Measurements from ENCODE around the gene GALC. TPM values are rescaled to one million over a fixed set of nuclear protein-coding genes. Genes with fewer than 3 reads are reported as not detected.
A peak's percentile ranks its signal among the peaks of the same experiment; 100 is the strongest.

The GALC gene
- polyA plus RNA-seq, 1 donor (not counting 4 experiments of a cell fraction or from before 2014, with no cell fraction given): 7.9 TPM

DNA sequence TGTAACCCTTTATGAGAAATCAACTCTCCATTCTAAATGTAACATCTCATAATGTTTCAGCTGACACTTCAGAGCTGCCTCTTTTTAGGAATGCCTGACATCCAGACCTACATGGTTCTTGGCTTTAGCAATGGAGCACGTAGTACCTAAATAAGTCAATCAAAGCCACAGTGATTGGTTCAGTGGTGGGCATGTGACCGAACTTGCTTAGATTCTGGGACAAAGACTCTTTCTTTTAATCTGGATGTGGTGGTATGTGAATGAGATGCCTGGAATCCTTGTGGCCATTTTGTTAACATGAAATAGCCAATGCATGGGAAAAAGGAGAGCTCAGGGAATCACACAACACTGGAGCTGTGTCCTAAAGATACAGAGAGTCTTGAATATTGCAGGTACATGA, 23.8 kb upstream of the GALC start:
- H3K9me3 ChIP-seq (ENCODE audit: control insufficient read depth, low read depth, low read length): no peaks in the 10 kb centered on the region
- no peak overlapping the region for H3K9ac ChIP-seq (ENCODE audit: control insufficient read depth, extremely low read depth, insufficient read depth, low read length)
- H3K27ac ChIP-seq (ENCODE audit: control insufficient read depth, insufficient read depth, low read length): no peak overlapping the region
- H3K4me2 ChIP-seq (ENCODE audit: control insufficient read depth, extremely low read depth, insufficient read depth, low read depth, low read length): no peak overlapping the region
- H3K27me3 ChIP-seq (ENCODE audit: control insufficient read depth, extremely low read depth, insufficient read depth, low read length): no peaks in the 10 kb centered on the region
- no peaks in the 10 kb centered on the region for H3K79me2 ChIP-seq (ENCODE audit: control insufficient read depth, insufficient read depth, low read length)
- no peaks in the 10 kb centered on the region for H3K4me1 ChIP-seq (ENCODE audit: control insufficient read depth, extremely low read depth, insufficient read depth, low read length)
- no peaks in the 10 kb centered on the region for H3K36me3 ChIP-seq (ENCODE audit: control insufficient read depth in 2 of 2, extremely low read depth in 1 of 2, insufficient read depth in 2 of 2, low read length in 2 of 2)
- dilution Hi-C loops (cut with MboI; ENCODE audit: extremely low pct_ligation_motif_present, low sequenced_read_pairs): no loop called here
- no peaks in the 10 kb centered on the region for H3K9me1 ChIP-seq (ENCODE audit: control insufficient read depth, extremely low read depth, insufficient read depth, low read length)
- no peak overlapping the region for H3K4me3 ChIP-seq (ENCODE audit: control insufficient read depth in 2 of 3, extremely low read depth in 1 of 3, insufficient read depth in 2 of 3, low read depth in 1 of 3, low read length in 3 of 3)
- no peaks in the 10 kb centered on the region for H4K20me1 ChIP-seq (ENCODE audit: control insufficient read depth, extremely low read depth, insufficient read depth, low read length)
- no peak for TF ChIP-seq EZH2 (IDR thresholded peaks at IDR 0.05; ENCODE audit: low read length)
- TF ChIP-seq, protein P1, sequence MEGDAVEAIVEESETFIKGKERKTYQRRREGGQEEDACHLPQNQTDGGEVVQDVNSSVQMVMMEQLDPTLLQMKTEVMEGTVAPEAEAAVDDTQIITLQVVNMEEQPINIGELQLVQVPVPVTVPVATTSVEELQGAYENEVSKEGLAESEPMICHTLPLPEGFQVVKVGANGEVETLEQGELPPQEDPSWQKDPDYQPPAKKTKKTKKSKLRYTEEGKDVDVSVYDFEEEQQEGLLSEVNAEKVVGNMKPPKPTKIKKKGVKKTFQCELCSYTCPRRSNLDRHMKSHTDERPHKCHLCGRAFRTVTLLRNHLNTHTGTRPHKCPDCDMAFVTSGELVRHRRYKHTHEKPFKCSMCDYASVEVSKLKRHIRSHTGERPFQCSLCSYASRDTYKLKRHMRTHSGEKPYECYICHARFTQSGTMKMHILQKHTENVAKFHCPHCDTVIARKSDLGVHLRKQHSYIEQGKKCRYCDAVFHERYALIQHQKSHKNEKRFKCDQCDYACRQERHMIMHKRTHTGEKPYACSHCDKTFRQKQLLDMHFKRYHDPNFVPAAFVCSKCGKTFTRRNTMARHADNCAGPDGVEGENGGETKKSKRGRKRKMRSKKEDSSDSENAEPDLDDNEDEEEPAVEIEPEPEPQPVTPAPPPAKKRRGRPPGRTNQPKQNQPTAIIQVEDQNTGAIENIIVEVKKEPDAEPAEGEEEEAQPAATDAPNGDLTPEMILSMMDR (optimal IDR thresholded peaks at IDR 0.05 in 1 of 3, IDR thresholded peaks at IDR 0.05 in 1 of 3, conservative IDR thresholded peaks at IDR 0.05 in 1 of 3; ENCODE audit: extremely low read depth in 1 of 3, insufficient read depth in 2 of 3, low read length in 3 of 3): no peak
- DNase-seq (ENCODE audit: low read depth, low spot score) (no peak), FAIRE-seq (no peak)
- H2AFZ ChIP-seq (ENCODE audit: control insufficient read depth, low read length): no peak overlapping the region

DNA sequence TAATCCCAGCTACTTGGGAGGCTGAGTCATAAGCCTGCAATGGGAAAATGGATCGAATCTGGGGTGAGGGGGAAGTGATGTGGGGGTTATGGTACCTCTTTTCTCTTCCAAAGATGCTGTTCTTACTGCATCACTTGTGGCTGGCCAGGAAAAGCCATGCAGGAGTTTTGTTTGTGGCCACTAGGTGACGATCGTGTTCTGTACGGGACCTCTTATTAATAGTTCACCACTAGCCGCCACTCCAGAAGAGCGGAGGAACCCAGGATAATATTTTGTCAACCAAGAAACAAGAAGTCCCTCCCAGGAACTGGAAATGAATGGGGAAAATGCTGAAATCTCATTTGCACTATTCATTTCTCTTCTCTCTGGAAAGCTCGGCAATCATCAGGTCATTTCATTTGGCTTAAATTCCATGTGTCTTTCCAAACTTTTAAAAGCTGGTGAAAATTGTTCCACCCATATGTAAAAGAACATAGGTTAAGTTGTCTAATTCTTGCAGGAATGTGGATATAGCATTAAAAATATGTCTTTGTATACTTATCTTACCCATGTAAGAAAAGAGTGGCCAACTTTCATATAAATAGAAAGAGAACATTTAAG, 20.9 kb upstream of the GALC start:
- peak; percentile 44 for FAIRE-seq
- Histone ChIP-seq H3K9ac (ENCODE audit: control insufficient read depth, extremely low read depth, insufficient read depth, low read length) (no peak overlapping the region), H3K79me2 (ENCODE audit: control insufficient read depth, insufficient read depth, low read length) (no peaks in the 10 kb centered on the region), H3K4me3 (ENCODE audit: control insufficient read depth in 2 of 3, extremely low read depth in 1 of 3, insufficient read depth in 2 of 3, low read depth in 1 of 3, low read length in 3 of 3) (no peak overlapping the region), H3K36me3 (ENCODE audit: control insufficient read depth in 2 of 2, extremely low read depth in 1 of 2, insufficient read depth in 2 of 2, low read length in 2 of 2) (no peaks in the 10 kb centered on the region), H2AFZ (ENCODE audit: control insufficient read depth, low read length) (no peak overlapping the region), H3K9me1 (ENCODE audit: control insufficient read depth, extremely low read depth, insufficient read depth, low read length) (no peaks in the 10 kb centered on the region), H3K4me2 (ENCODE audit: control insufficient read depth, extremely low read depth, insufficient read depth, low read depth, low read length) (no peak overlapping the region), H4K20me1 (ENCODE audit: control insufficient read depth, extremely low read depth, insufficient read depth, low read length) (no peaks in the 10 kb centered on the region), H3K4me1 (ENCODE audit: control insufficient read depth, extremely low read depth, insufficient read depth, low read length) (no peaks in the 10 kb centered on the region), H3K9me3 (ENCODE audit: control insufficient read depth, low read depth, low read length) (no peaks in the 10 kb centered on the region), H3K27ac (ENCODE audit: control insufficient read depth, insufficient read depth, low read length) (no peak overlapping the region), H3K27me3 (ENCODE audit: control insufficient read depth, extremely low read depth, insufficient read depth, low read length) (no peaks in the 10 kb centered on the region)
- TF ChIP-seq, protein P1 (optimal IDR thresholded peaks at IDR 0.05 in 1 of 3, IDR thresholded peaks at IDR 0.05 in 1 of 3, conservative IDR thresholded peaks at IDR 0.05 in 1 of 3; ENCODE audit: extremely low read depth in 1 of 3, insufficient read depth in 2 of 3, low read length in 3 of 3): peak; percentile 71 to 95 (median 83)
- TF ChIP-seq EZH2 (IDR thresholded peaks at IDR 0.05; ENCODE audit: low read length): no peak
- DNase-seq (ENCODE audit: low read depth, low spot score): no peak
- dilution Hi-C loops (cut with MboI; ENCODE audit: extremely low pct_ligation_motif_present, low sequenced_read_pairs): no loop called here
